Activated T-helper 17 cell treated with anti-CD3 and anti-CD28 coated beads, Interleukin-2, amount 50 U/mL, for 72 hours (primary cell): ENCODE data around the gene PLSCR3. TPM values are rescaled to one million over a fixed set of nuclear protein-coding genes. Genes with fewer than 3 reads are reported as not detected.

Experiments used
- ATAC-seq: fragments of 150-1000 bp; cut with Tn5 transposase; replicated peaks from 2 replicates; pipeline ENCODE4 v1.10.0; 2021; ENCODE audit warnings: mild to moderate bottlenecking, moderate library complexity
- H3K27ac Mint-ChIP-seq: one replicate; pipeline ENCODE4 v1.8.0; 2022; ENCODE audit warnings: mixed read lengths
- H3K27me3 Mint-ChIP-seq: one replicate; pipeline ENCODE4 v1.8.0; 2022; ENCODE audit warnings: mixed read lengths
- H3K36me3 Mint-ChIP-seq: one replicate; pipeline ENCODE4 v1.8.0; 2022; ENCODE audit warnings: low read depth, mild to moderate bottlenecking, mixed read lengths
- H3K4me1 Mint-ChIP-seq: one replicate; pipeline ENCODE4 v1.8.0; 2022; ENCODE audit warnings: mixed read lengths
- H3K4me3 Mint-ChIP-seq: one replicate; pipeline ENCODE4 v1.8.0; 2022; ENCODE audit warnings: mild to moderate bottlenecking, mixed read lengths
- H3K9me3 Mint-ChIP-seq: one replicate; pipeline ENCODE4 v1.8.0; 2022; ENCODE audit warnings: mixed read lengths
- total RNA-seq, 2 donors: library from RNA; stranded (reverse); gene quantifications; one replicate each; pipeline ENCODE4 v1.2.3, GENCODE V29; 2022

Gene PLSCR3
- total RNA-seq, 2 donors from 2014 or later, result 62.8 to 94.4 TPM

GRCh38 chr17:7418472-7419152 lies 24.3 kb upstream of the PLSCR3 start:
- no peak for ATAC-seq
- no peaks in the 10 kb centered on the region for H3K27me3 Mint-ChIP-seq
- H3K27ac Mint-ChIP-seq, result no peak overlapping the region
- no peaks in the 10 kb centered on the region for H3K4me1 Mint-ChIP-seq
- no peaks in the 10 kb centered on the region for H3K36me3 Mint-ChIP-seq
- no peaks in the 10 kb centered on the region for H3K9me3 Mint-ChIP-seq
- H3K4me3 Mint-ChIP-seq, result no peak overlapping the region

DNA sequence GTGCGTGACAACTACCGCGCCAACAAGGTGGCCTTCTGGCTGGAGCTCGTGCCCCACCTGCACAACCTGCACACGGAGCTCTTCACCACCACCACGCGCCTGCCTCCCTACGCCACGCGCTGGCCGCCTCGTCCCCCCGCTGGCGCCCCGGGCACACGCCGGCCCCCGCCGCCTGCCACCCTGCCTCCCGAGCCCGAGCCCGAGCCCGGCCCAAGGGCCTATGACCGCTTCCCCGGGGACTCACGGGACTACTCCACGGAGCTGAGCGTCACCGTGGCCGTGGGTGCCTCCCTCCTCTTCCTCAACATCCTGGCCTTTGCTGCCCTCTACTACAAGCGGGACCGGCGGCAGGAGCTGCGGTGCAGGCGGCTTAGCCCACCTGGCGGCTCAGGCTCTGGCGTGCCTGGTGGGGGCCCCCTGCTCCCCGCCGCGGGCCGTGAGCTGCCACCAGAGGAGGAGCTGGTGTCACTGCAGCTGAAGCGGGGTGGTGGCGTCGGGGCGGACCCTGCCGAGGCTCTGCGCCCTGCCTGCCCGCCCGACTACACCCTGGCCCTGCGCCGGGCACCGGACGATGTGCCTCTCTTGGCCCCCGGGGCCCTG lies 22.8 kb upstream of the PLSCR3 start:
- H3K4me1 Mint-ChIP-seq, result peaks cover 5% of the 10 kb centered on the region
- H3K4me3 Mint-ChIP-seq, result no peak overlapping the region
- no peaks in the 10 kb centered on the region for H3K27me3 Mint-ChIP-seq
- no peaks in the 10 kb centered on the region for H3K36me3 Mint-ChIP-seq
- no peak for ATAC-seq
- no peak overlapping the region for H3K27ac Mint-ChIP-seq
- no peaks in the 10 kb centered on the region for H3K9me3 Mint-ChIP-seq

- H3K36me3 Mint-ChIP-seq, result no peaks in the 10 kb centered on the region
- no peak for ATAC-seq
- no peaks in the 10 kb centered on the region for H3K9me3 Mint-ChIP-seq
- H3K4me3 Mint-ChIP-seq, result no peak overlapping the region
- H3K27ac Mint-ChIP-seq, result peak overlapping the region; percentile 13
- H3K4me1 Mint-ChIP-seq, result peaks cover 5% of the 10 kb centered on the region
- no peaks in the 10 kb centered on the region for H3K27me3 Mint-ChIP-seq
Measured at GRCh38 chr17:7416323-7416722, 22.0 kb upstream of the PLSCR3 start.

DNA sequence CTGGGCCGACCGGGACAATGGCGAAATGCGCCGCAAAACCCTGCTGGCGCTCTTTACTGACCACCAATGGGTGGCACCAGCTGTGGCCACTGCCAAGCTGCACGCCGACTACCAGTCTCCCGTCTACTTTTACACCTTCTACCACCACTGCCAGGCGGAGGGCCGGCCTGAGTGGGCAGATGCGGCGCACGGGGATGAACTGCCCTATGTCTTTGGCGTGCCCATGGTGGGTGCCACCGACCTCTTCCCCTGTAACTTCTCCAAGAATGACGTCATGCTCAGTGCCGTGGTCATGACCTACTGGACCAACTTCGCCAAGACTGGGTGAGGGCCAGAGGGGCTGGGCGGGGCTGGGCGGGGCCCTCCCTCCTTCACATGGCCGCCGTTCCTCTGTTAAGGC lies 21.5 kb upstream of the PLSCR3 start:
- Mint-ChIP-seq H3K27ac (no peak overlapping the region), H3K27me3 (no peaks in the 10 kb centered on the region), H3K36me3 (no peaks in the 10 kb centered on the region), H3K9me3 (no peaks in the 10 kb centered on the region), H3K4me3 (no peak overlapping the region), H3K4me1 (peaks cover 5% of the 10 kb centered on the region)
- no peak for ATAC-seq

GRCh38 chr17:7414837-7415236 lies 20.5 kb upstream of the PLSCR3 start:
- no peaks in the 10 kb centered on the region for H3K36me3 Mint-ChIP-seq
- no peak overlapping the region for H3K4me3 Mint-ChIP-seq
- peaks cover 9% of the 10 kb centered on the region for H3K4me1 Mint-ChIP-seq
- no peak for ATAC-seq
- no peaks in the 10 kb centered on the region for H3K27me3 Mint-ChIP-seq
- no peaks in the 10 kb centered on the region for H3K9me3 Mint-ChIP-seq
- H3K27ac Mint-ChIP-seq, result no peak overlapping the region

- peak; percentile 38 for ATAC-seq
- Mint-ChIP-seq H3K36me3 (no peaks in the 10 kb centered on the region), H3K9me3 (no peaks in the 10 kb centered on the region), H3K4me1 (peaks cover 16% of the 10 kb centered on the region), H3K27ac (peak overlapping the region; percentile 55), H3K27me3 (no peaks in the 10 kb centered on the region), H3K4me3 (no peak overlapping the region)
Measured at GRCh38 chr17:7413346-7413985, 19.1 kb upstream of the PLSCR3 start.

DNA sequence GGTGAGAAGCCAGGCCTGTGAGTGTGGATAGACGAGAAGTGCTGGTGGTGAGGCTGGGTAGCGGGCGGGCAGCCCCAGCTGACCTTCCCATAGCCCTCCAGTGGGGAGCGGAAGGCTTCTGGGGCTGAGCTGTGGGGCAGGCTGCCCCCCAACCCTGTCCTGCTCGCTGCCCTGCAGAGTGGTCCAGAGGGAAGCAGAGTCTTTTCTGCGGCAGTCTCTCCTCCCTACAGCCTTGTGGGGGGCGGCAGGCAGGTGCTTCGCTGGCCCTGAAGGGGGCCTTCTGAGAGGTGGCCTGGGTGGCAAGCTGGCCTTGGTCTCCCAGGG lies 17.1 kb upstream of the PLSCR3 start:
- no peak for ATAC-seq
- Mint-ChIP-seq H3K9me3 (no peaks in the 10 kb centered on the region), H3K27ac (no peak overlapping the region), H3K36me3 (no peaks in the 10 kb centered on the region), H3K4me3 (no peak overlapping the region), H3K4me1 (peaks cover 16% of the 10 kb centered on the region), H3K27me3 (no peaks in the 10 kb centered on the region)

DNA sequence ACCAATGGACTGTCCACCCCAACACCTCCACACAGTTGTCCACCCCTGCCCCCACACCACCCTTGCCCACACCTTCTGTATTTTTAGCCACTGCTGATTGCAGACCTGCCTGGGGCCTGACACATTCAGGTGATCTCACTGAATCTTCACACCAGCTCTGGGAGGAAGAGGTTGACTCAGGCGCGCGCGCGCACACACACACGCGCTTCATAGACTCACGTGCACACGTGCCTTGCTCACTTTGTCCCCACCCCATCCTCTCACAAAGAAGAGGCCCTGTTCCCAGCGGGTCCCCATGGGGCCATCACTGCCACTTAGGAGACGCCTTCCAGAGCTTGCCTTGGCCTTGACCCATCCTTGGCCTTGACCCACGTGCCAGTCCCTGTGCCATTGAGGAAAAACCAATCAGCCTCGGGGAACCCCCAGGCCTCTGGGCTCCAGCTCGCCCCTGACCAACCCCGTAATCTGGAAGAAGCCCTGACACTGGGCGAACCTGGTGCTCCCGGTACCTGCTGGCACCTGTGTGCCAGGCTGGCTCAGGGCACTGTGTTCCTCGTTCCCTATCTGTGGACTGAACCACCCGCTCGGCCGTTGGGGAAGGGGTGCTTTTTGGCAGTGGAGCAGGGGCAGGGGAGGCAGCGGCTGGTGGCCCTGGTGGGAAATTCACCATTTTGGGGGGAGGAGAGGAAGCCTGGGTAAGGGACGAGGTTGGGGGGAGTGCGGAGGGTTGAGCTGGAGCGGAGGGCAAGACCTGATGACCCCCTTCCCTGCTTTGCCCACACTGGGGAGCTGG lies 16.5 kb upstream of the PLSCR3 start:
- peaks cover 20% of the 10 kb centered on the region for H3K4me1 Mint-ChIP-seq
- peaks cover 3% of the 10 kb centered on the region for H3K27me3 Mint-ChIP-seq
- no peaks in the 10 kb centered on the region for H3K9me3 Mint-ChIP-seq
- no peak overlapping the region for H3K4me3 Mint-ChIP-seq
- no peak overlapping the region for H3K27ac Mint-ChIP-seq
- no peaks in the 10 kb centered on the region for H3K36me3 Mint-ChIP-seq
- no peak for ATAC-seq

GRCh38 chr17:7409716-7410115 lies 15.4 kb upstream of the PLSCR3 start:
- H3K36me3 Mint-ChIP-seq, result no peaks in the 10 kb centered on the region
- peaks cover 23% of the 10 kb centered on the region for H3K4me1 Mint-ChIP-seq
- H3K4me3 Mint-ChIP-seq, result no peak overlapping the region
- peaks cover 4% of the 10 kb centered on the region for H3K27me3 Mint-ChIP-seq
- H3K9me3 Mint-ChIP-seq, result no peaks in the 10 kb centered on the region
- H3K27ac Mint-ChIP-seq, result no peak overlapping the region
- no peak for ATAC-seq

- Mint-ChIP-seq H3K9me3 (no peaks in the 10 kb centered on the region), H3K36me3 (no peaks in the 10 kb centered on the region), H3K4me3 (peak overlapping the region; percentile 13), H3K27me3 (peaks cover 4% of the 10 kb centered on the region), H3K27ac (no peak overlapping the region), H3K4me1 (peaks cover 23% of the 10 kb centered on the region)
- ATAC-seq, result no peak
Measured at GRCh38 chr17:7408863-7409262, 14.5 kb upstream of the PLSCR3 start.

DNA sequence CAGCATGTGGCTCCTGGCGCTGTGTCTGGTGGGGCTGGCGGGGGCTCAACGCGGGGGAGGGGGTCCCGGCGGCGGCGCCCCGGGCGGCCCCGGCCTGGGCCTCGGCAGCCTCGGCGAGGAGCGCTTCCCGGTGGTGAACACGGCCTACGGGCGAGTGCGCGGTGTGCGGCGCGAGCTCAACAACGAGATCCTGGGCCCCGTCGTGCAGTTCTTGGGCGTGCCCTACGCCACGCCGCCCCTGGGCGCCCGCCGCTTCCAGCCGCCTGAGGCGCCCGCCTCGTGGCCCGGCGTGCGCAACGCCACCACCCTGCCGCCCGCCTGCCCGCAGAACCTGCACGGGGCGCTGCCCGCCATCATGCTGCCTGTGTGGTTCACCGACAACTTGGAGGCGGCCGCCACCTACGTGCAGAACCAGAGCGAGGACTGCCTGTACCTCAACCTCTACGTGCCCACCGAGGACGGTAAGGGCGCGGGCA lies 14.0 kb upstream of the PLSCR3 start:
- peaks cover 4% of the 10 kb centered on the region for H3K27me3 Mint-ChIP-seq
- H3K27ac Mint-ChIP-seq, result no peak overlapping the region
- no peak for ATAC-seq
- peak overlapping the region; percentile 13 for H3K4me3 Mint-ChIP-seq
- H3K4me1 Mint-ChIP-seq, result peaks cover 23% of the 10 kb centered on the region
- H3K9me3 Mint-ChIP-seq, result no peaks in the 10 kb centered on the region
- no peaks in the 10 kb centered on the region for H3K36me3 Mint-ChIP-seq

DNA sequence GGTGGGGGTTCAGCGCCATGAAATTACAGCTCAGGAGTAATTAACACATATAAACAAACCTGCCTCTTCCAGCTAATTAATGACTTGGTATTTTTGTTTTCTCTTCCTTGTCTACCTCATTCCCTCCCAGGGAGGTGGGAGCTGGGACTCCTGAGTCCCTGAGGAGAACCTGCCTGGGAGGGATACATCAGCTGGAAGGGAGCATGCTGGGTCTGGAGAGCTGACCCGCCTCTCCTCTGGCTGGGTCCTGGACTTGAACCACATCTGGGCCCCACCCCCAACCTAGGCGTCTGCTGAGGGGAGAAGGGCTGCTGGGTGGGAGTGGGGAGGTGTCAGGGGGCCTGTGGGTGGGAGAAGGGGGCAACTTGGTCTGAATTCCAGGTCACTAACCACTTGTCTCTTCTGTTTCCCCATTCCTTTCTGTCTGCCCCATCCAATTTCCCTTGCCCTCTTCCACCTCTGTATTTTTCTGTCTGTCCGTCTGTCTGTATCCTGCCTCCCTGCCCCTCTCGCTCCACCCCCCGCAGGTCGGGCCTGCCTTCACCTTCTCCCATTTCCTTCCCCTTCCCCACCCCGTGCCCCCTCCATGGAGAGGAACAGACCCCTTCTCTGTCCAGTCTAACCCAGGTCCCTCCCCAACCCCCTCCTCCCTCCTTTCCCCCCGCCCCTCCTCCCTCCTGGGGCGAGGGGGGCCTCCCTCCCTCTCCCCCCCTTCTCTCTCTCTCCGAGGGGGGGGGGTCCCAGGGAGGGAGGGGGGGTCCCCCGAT lies 13.3 kb upstream of the PLSCR3 start, which contains the start of gene NLGN2:
NLGN2 (plus strand) TSS at position 361 of the 767 bp plus-strand sequence. CDS start 411 bp downstream, outside the sequence.
- Mint-ChIP-seq H3K4me1 (peaks cover 18% of the 10 kb centered on the region), H3K27me3 (peaks cover 4% of the 10 kb centered on the region), H3K4me3 (peak within 1 kb of the TSS; percentile 86), H3K9me3 (no peaks in the 10 kb centered on the region), H3K36me3 (no peaks in the 10 kb centered on the region), H3K27ac (no peak within 1 kb of the TSS)
- no peak for ATAC-seq

- H3K27me3 Mint-ChIP-seq, result peaks cover 4% of the 10 kb centered on the region
Measured at GRCh38 chr17:7407082-7407481, 12.8 kb upstream of the PLSCR3 start.

More at GRCh38 chr17:7407082-7407481, 12.8 kb upstream of the PLSCR3 start:
- Mint-ChIP-seq H3K36me3 (no peaks in the 10 kb centered on the region), H3K4me3 (peak overlapping the region; percentile 37), H3K9me3 (no peaks in the 10 kb centered on the region), H3K4me1 (peaks cover 18% of the 10 kb centered on the region), H3K27ac (no peak overlapping the region)
- no peak for ATAC-seq
